Stimulated activated CD4-positive, alpha-beta T cell treated with anti-CD3 and anti-CD28 coated beads, Interleukin-2, amount 100 ng/mL, for 4 hours (primary cell): Measurements from ENCODE around the gene LSP1.
A peak's percentile ranks its signal among the peaks of the same experiment; 100 is the strongest.
"Not testable (repeated sequence)": the region's sequence is repeated elsewhere in the genome, so short reads cannot be mapped to it uniquely, and the experiment has no call there.

ENCODE experiments used
- DNase-seq: peaks from one replicate; pipeline ENCODE4 v3.0.0-alpha.2; 2020; ENCODE audit warnings: low read depth

Gene LSP1

GRCh38 chr11:1877211-1878136, 24.6 kb downstream of the LSP1 start:
- no peak for DNase-seq

GRCh38 chr11:1878137-1879031, 25.5 kb downstream of the LSP1 start:
- no peak for DNase-seq

- no peak for DNase-seq
Observed at GRCh38 chr11:1879342-1879940, 26.6 kb downstream of the LSP1 start.

- DNase-seq, result no peak
Observed at GRCh38 chr11:1879941-1880720, 27.2 kb downstream of the LSP1 start.

GRCh38 chr11:1880746-1881441, 28.0 kb downstream of the LSP1 start:
- DNase-seq, result no peak

- no peak for DNase-seq
Observed at GRCh38 chr11:1881442-1882264, 28.8 kb downstream of the LSP1 start.

- DNase-seq, result peak; percentile 71
Observed at GRCh38 chr11:1882265-1883238, 29.7 kb downstream of the LSP1 start.

GRCh38 chr11:1883346-1884302, 30.7 kb downstream of the LSP1 start:
- DNase-seq, result no peak

- DNase-seq, result no peak
Observed at GRCh38 chr11:1884303-1884700, 31.4 kb downstream of the LSP1 start.

- DNase-seq, result not testable (repeated sequence)
Observed at GRCh38 chr11:1886551-1886950, 33.7 kb downstream of the LSP1 start.

- DNase-seq, result no peak
Observed at GRCh38 chr11:1887451-1888346, 34.8 kb downstream of the LSP1 start.

GRCh38 chr11:1888347-1888753, 35.5 kb downstream of the LSP1 start:
- DNase-seq, result no peak

GRCh38 chr11:1888811-1889210, 35.9 kb downstream of the LSP1 start:
- DNase-seq, result no peak

GRCh38 chr11:1889224-1889930, 36.5 kb downstream of the LSP1 start:
- DNase-seq, result peak; percentile 61

GRCh38 chr11:1889941-1890855, 37.3 kb downstream of the LSP1 start:
- no peak for DNase-seq
